ENCODE results near the gene TMEM101. TPM values are rescaled to one million over a fixed set of nuclear protein-coding genes. Genes with fewer than 3 reads are reported as not detected.
"Not testable (repeated sequence)": the region's sequence is repeated elsewhere in the genome, so short reads cannot be mapped to it uniquely, and the experiment has no call there.

TMEM101 gene
- 10 to 100 TPM; 27.6 to 28.2 TPM for total RNA-seq

DNA sequence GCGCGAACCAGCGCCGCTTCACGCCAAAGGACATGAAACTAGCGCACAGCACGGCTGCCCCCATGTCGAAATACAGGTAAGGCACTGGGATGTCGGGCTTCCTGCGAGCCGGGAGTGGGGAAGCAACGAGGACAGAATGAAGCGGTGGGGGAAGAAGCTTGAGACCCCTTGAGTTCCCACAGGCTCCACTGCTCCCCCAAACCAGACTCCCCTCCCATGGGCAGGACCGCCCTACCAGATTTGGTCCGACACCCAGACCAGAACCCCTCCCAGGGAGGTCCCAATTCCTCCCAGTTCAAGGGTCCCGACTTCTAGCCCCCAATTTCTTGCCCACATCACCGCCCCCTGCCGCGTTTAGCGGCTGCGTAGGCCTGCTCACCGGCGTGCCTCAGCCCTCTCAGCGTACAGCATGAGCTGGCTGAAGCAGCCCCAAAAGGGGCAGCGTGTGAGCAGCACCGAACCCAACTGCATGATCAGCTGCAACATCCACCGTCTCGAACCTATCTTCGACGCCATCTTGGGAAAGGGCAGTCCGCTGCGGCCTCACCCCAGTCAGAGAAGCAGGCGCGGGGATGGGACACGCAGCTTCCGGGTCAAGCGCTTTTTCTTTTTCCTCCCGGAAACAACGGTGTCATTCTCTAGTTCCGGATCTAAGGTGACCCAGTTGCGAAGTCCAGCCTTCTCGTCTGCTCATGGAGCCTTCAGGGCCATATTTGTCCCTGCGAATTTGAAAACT, at the start of gene TMEM101:
Gene TMEM101, minus strand, starts transcription at position 527 of the 736 bp plus-strand sequence. Its CDS starts 11 bp downstream, at position 516.
- POLR2A ChIA-PET, result interaction anchor here (0.9 to 1.3 kb wide), 2 partner anchors 52 to 531 kb away, joined by 3 to 4 read pairs; partner anchors contain the start of genes DHX8 and LSM12
- no peaks in the 10 kb centered on the region for H3K27me3 Mint-ChIP-seq
- DNase-seq, result peak; percentile 92
- peak within 1 kb of the TSS; percentile 79 for H3K27ac Mint-ChIP-seq
- no peaks in the 10 kb centered on the region for H3K9me3 Mint-ChIP-seq
- peaks cover 10% of the 10 kb centered on the region for H3K36me3 Mint-ChIP-seq
- H3K4me1 Mint-ChIP-seq (ENCODE audit: low read depth), result peaks cover 18% of the 10 kb centered on the region
- peak within 1 kb of the TSS; percentile 100 for H3K4me3 Mint-ChIP-seq
- intact Hi-C loops (cut with micrococcal nuclease), result loop anchor here (2.0 kb wide), 1 partner anchor 56 kb away; the partner anchor contains the start of gene G6PC3
- CTCF ChIA-PET, result interaction anchor here (0.6 to 1.3 kb wide), 4 partner anchors 8 to 71 kb away, joined by 3 to 5 read pairs (median 3); no protein-coding TSS in a partner anchor

DNA sequence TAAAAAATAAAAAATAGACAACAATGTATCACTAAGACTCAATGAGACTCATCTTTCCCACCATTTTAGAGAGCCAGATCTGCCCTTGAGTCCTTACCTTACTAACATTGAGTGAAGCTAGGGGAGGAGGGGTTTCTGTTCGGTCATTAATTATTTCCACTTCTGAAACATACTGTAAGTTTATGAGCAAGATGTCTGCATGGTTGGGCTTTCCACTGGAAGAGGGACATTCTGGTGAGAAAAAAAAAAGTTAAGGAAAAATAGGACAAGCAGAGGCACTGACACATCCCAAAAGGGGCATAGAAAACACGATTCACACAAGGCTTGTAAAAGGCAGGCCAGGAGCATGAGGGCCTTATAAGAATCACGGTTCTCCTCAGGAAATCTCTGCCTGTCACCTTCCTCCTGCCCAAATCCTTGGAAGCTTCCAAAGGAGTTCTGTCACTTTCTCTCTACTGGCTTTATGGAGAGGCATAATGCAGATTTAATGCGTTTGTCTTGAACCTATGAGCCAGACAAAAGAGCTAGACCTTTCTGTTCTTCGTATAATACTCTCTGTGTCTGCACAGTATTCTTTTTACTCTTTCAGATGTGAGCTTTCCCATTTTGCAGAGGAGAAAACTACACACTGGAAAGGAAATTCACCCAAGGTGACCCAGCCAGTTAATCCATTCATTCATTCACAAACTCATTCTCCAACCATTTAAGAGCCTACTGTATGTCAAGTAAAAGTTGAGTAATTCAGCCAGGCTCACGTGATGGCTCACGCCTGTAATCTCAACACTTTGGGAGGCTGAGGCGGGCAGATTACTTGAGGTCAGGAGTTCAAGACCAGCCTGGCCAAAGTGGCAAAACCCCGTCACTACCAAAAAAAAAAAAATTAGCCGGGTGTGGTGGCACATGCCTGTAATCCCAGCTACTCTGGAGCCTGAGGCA, 49.2 kb upstream of the TMEM101 start:
- H3K4me3 Mint-ChIP-seq, result peak overlapping the region; percentile 13
- H3K9me3 Mint-ChIP-seq, result no peaks in the 10 kb centered on the region
- peaks cover 59% of the 10 kb centered on the region for H3K4me1 Mint-ChIP-seq (ENCODE audit: low read depth)
- intact Hi-C loops (cut with micrococcal nuclease), result no loop called here
- H3K36me3 Mint-ChIP-seq, result peaks cover 42% of the 10 kb centered on the region
- POLR2A ChIA-PET, result no interaction called here
- CTCF ChIA-PET, result interaction anchor here (0.6 to 1.1 kb wide), 3 partner anchors 22 to 985 kb away, joined by 3 to 5 read pairs (median 3); no protein-coding TSS in a partner anchor
- no peak for DNase-seq
- H3K27me3 Mint-ChIP-seq, result no peaks in the 10 kb centered on the region
- peak overlapping the region; percentile 67 for H3K27ac Mint-ChIP-seq

DNA sequence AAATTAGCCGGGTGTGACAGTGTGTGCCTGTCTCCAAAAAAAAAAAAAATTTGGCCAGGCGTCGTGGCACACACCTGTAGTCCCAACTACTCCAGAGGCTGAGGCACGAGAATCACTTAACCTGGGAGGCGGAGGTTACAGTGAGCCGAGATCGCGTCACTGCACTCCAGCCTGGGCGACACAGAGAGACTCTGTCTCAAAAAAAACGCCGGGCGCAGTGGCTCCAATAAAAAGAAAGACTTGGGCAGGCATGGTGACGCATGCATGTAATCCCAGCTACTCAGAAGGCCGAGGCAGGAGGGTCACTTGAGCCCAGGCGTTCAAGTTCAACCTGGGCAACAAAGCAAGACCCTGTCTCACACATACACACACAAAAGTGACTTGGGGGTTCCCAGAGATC, 48.1 kb upstream of the TMEM101 start:
- Mint-ChIP-seq H3K4me1 (ENCODE audit: low read depth) (peaks cover 60% of the 10 kb centered on the region), H3K9me3 (no peaks in the 10 kb centered on the region), H3K27ac (no peak overlapping the region), H3K4me3 (no peak overlapping the region), H3K27me3 (no peaks in the 10 kb centered on the region), H3K36me3 (peaks cover 47% of the 10 kb centered on the region)
- intact Hi-C loops (cut with micrococcal nuclease), result no loop called here
- no peak for DNase-seq
- ChIA-PET POLR2A (no interaction called here), CTCF (no interaction called here)

DNA sequence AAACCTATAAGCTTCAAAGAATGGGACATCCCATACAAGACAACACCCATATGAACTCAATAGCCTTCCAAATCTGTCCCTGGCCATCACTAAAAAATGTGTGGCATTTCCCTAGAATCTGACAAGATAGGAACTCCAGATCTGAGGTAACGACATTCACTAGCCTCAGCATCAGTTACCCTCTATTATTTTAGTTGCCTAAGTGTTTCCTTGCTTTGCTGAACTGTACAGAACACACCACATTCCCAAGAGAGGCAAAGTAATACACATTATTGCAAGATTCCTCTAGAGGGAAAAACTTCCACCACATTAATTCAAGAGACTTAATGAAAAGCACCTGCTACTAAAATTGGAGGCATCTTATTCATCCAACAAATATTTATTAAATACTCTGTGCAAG, 46.7 kb upstream of the TMEM101 start:
- Mint-ChIP-seq H3K36me3 (peaks cover 47% of the 10 kb centered on the region), H3K9me3 (no peaks in the 10 kb centered on the region), H3K27me3 (no peaks in the 10 kb centered on the region), H3K4me3 (no peak overlapping the region), H3K4me1 (ENCODE audit: low read depth) (peaks cover 51% of the 10 kb centered on the region), H3K27ac (no peak overlapping the region)
- DNase-seq, result no peak
- POLR2A ChIA-PET, result no interaction called here
- intact Hi-C loops (cut with micrococcal nuclease), result no loop called here
- CTCF ChIA-PET, result interaction anchor here (1.3 kb wide), 1 partner anchor 181 kb away, joined by 4 read pairs; no protein-coding TSS in a partner anchor

DNA sequence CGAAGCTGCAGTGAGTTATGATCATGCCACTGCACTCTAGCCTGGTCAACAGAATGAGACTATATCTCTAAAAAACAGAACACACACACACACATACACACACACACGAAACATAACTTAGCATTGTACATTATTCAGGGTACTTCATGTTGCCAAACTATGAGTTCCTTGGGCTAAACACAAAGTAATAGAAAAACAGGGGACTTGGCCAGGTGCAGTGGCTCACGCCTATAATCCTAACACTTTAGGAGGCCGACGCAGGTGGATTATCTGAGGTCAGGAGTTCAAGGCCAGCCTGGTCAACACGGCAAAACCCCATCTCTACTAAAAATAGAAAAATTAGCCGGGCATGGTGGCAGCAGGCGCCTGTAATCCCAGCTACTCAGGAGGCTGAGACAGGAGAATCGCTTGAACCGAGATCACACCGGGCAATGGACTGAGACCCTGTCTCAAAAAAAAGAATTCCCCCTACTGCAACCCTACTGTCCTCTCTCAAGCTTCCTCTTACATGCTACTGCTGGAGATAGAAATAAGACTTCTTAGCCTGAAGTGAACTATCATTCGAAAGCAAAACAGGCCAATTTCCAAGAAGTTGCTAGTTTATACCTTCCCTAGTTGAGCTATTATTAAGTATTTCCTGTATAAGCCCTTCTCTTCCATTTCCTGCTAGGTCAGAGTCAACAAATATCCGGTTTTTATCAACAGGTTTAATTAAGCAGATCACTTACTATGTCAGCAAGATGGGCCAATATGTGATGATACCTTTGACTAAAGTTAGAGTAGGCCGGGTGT, 44.5 kb upstream of the TMEM101 start:
- Mint-ChIP-seq H3K4me1 (ENCODE audit: low read depth) (peaks cover 39% of the 10 kb centered on the region), H3K36me3 (peaks cover 46% of the 10 kb centered on the region), H3K27ac (peak overlapping the region; percentile 64), H3K27me3 (no peaks in the 10 kb centered on the region), H3K9me3 (no peaks in the 10 kb centered on the region), H3K4me3 (no peak overlapping the region)
- intact Hi-C loops (cut with micrococcal nuclease), result no loop called here
- POLR2A ChIA-PET, result interaction anchor here (0.6 kb wide), 2 partner anchors 66 to 126 kb away, joined by 3 to 5 read pairs; no protein-coding TSS in a partner anchor
- CTCF ChIA-PET, result interaction anchor here (0.8 kb wide), 1 partner anchor 15 kb away, joined by 3 read pairs; no protein-coding TSS in a partner anchor
- DNase-seq, result no peak

GRCh38 chr17:44053125-44053872, 38.5 kb upstream of the TMEM101 start:
- Mint-ChIP-seq H3K36me3 (peaks cover 19% of the 10 kb centered on the region), H3K4me3 (no peak overlapping the region), H3K9me3 (no peaks in the 10 kb centered on the region), H3K27me3 (no peaks in the 10 kb centered on the region), H3K27ac (no peak overlapping the region), H3K4me1 (ENCODE audit: low read depth) (peaks cover 2% of the 10 kb centered on the region)
- intact Hi-C loops (cut with micrococcal nuclease), result no loop called here
- no peak for DNase-seq
- ChIA-PET POLR2A (no interaction called here), CTCF (interaction anchor here (3.9 kb wide), 1 partner anchor 12 kb away, joined by 17 read pairs; no protein-coding TSS in a partner anchor)

DNA sequence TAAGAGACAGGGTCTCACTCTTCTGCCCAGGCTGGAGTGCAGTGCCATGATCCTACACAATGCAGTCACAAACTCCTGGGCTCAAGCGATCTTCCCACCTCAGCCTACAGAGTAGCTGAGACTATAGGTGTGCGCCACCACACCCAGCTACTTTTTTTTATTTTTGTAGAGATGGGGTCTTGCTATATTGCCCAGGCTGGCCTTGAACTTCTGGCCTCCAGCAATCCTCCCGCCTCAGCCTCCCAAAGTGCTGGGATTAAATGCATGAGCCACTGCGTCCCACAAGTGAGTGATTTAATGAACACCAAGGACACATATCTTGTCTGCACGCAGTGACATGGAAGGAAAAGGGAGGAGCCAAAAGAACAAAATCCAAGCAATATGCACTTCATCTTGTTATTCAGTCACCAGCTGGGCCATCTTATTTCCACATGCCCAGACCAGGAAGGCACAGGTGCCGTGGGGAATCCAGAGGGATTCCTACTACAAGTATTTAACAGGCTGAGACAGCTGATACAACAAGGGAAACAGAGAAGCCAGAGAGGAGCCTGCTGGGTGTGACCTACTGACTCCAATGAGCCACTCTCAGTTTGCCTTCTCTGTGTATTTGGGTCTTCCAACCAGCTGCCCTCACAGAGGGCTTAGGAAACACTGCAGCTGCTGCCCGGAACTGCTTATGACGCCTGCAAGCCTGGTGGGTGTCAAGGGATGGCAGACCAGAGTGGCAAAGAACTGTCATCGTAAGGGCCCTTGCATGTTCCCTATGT, 34.7 kb upstream of the TMEM101 start:
- Mint-ChIP-seq H3K4me1 (ENCODE audit: low read depth) (peaks cover 2% of the 10 kb centered on the region), H3K36me3 (peaks cover 20% of the 10 kb centered on the region), H3K4me3 (no peak overlapping the region), H3K27ac (no peak overlapping the region), H3K9me3 (no peaks in the 10 kb centered on the region), H3K27me3 (no peaks in the 10 kb centered on the region)
- CTCF ChIA-PET, result interaction anchor here (3.9 kb wide), 1 partner anchor 8 kb away, joined by 17 read pairs; no protein-coding TSS in a partner anchor
- no peak for DNase-seq
- intact Hi-C loops (cut with micrococcal nuclease), result no loop called here
- POLR2A ChIA-PET, result no interaction called here

DNA sequence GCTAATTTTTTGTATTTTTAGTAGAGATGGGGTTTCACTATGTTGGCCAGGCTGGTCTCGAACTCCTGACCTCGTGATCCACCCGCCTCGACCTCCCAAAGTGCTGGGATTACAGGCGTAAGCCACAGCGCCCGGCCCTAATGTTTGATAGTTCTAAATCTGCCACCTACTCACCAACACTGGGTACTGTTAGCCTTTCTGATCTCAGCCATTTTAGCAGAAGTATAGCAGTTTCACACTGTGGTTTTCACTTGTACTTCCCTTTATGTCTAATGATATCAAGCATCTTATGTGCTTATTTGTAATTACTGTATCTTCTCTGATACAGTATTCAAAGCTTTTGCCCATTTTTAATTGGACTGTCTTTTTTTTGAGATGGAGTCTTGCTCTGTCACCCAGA, 32.1 kb upstream of the TMEM101 start:
- CTCF ChIA-PET; H3K36me3 Mint-ChIP-seq; H3K9me3 Mint-ChIP-seq; H3K4me1 Mint-ChIP-seq (ENCODE audit: low read depth); H3K27ac Mint-ChIP-seq; POLR2A ChIA-PET; intact Hi-C loops (cut with micrococcal nuclease); DNase-seq; H3K4me3 Mint-ChIP-seq; H3K27me3 Mint-ChIP-seq: not testable (repeated sequence)

DNA sequence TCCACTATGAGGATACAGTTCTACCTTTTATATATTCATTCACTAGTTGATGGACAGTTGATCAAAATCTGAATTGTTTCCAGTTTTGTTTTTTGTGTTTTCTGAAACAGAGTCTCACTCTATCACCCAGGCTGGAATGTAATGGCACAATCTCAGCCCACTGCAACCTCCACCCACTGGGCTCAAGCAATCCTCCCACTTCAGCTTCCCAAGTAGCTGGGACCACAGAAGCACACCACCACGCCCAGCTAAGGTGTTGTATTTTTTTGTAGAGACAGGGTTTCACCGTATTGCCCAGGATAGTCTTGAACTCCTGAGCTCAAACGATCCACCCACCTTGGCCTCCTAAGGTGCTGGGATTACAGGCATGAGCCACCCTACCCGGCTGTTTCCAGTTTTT, 30.7 kb upstream of the TMEM101 start:
- ChIA-PET CTCF (no interaction called here), POLR2A (no interaction called here)
- no peak overlapping the region for H3K27ac Mint-ChIP-seq

GRCh38 chr17:44044071-44044470, 29.3 kb upstream of the TMEM101 start:
- POLR2A ChIA-PET, result interaction anchor here (0.6 kb wide), 1 partner anchor 126 kb away, joined by 4 read pairs; no protein-coding TSS in a partner anchor
- DNase-seq, result no peak
- Mint-ChIP-seq H3K36me3 (peaks cover 21% of the 10 kb centered on the region), H3K27ac (no peak overlapping the region), H3K9me3 (no peaks in the 10 kb centered on the region), H3K4me1 (ENCODE audit: low read depth) (peaks cover 14% of the 10 kb centered on the region), H3K4me3 (no peak overlapping the region), H3K27me3 (no peaks in the 10 kb centered on the region)
- intact Hi-C loops (cut with micrococcal nuclease), result no loop called here
- CTCF ChIA-PET, result interaction anchor here (1.2 to 5.6 kb wide), 3 partner anchors 15 to 136 kb away, joined by 3 to 52 read pairs (median 8); partner anchors contain the start of genes MPP2 and PPY

More for the DNA sequence above, 30.7 kb upstream of the TMEM101 start:
- Mint-ChIP-seq H3K4me1 (ENCODE audit: low read depth) (peaks cover 10% of the 10 kb centered on the region), H3K9me3 (no peaks in the 10 kb centered on the region), H3K4me3 (no peak overlapping the region), H3K36me3 (peaks cover 13% of the 10 kb centered on the region), H3K27me3 (no peaks in the 10 kb centered on the region)
- intact Hi-C loops (cut with micrococcal nuclease), result no loop called here
- no peak for DNase-seq
